HepG2 (cell line): Measurements from ENCODE around the gene METTL26. TPM values are rescaled to one million over a fixed set of nuclear protein-coding genes. Genes with fewer than 3 reads are reported as not detected.

Experiments used
- ARNT2 ChIP-seq: sonication (generic); formaldehyde crosslinking; IDR thresholded peaks from 2 replicates; pipeline ENCODE4 v1.8.0; 2022; ENCODE audit warnings: mild to moderate bottlenecking, low read depth, missing genetic modification reagents, moderate library complexity
- ATF1 ChIP-seq: IDR thresholded peaks from 2 replicates; pipeline ENCODE4 v1.6.1; 2016; ENCODE audit warnings: mild to moderate bottlenecking, control low read depth
- CCDC6 ChIP-seq: sonication (generic); formaldehyde crosslinking; IDR thresholded peaks from 2 replicates; pipeline ENCODE4 v1.8.1; 2022; ENCODE audit warnings: mild to moderate bottlenecking, missing genetic modification reagents, moderate library complexity
- CSRNP1 ChIP-seq: sonication (generic); formaldehyde crosslinking; IDR thresholded peaks from 2 replicates; pipeline ENCODE4 v1.8.1; 2023; ENCODE audit warnings: mild to moderate bottlenecking, missing genetic modification reagents
- DR1 ChIP-seq: sonication (generic); formaldehyde crosslinking; IDR thresholded peaks from 2 replicates; pipeline ENCODE4 v1.8.0; 2021; ENCODE audit warnings: mild to moderate bottlenecking, missing genetic modification reagents, inconsistent platforms
- FOXO1 ChIP-seq: sonication (generic); formaldehyde crosslinking; IDR thresholded peaks from 2 replicates; pipeline ENCODE4 v1.4.0; 2020; ENCODE audit warnings: missing genetic modification reagents
- HOXA3 ChIP-seq: sonication (generic); formaldehyde crosslinking; IDR thresholded peaks from 2 replicates; pipeline ENCODE4 v1.5.0; 2020; ENCODE audit warnings: missing genetic modification reagents
- NR2F2 ChIP-seq: IDR thresholded peaks from 2 replicates; pipeline ENCODE4 v1.6.1; 2012; ENCODE audit warnings: low read depth, inconsistent platforms, borderline replicate concordance
- PHF20 ChIP-seq: sonication (generic); formaldehyde crosslinking; IDR thresholded peaks from 2 replicates; pipeline ENCODE4 v1.5.0; 2020; ENCODE audit warnings: mild to moderate bottlenecking, missing genetic modification reagents
- POLR2AphosphoS5 ChIP-seq: IDR thresholded peaks from 2 replicates; pipeline ENCODE4 v1.6.1; 2012; ENCODE audit warnings: low read depth, low read length
- PRDM15 ChIP-seq: sonication (generic); formaldehyde crosslinking; IDR thresholded peaks from 2 replicates; pipeline ENCODE4 v1.4.0; 2020; ENCODE audit warnings: missing genetic modification reagents
- RARG ChIP-seq: sonication (generic); formaldehyde crosslinking; IDR thresholded peaks from 2 replicates; pipeline ENCODE4 v1.4.0; 2020; ENCODE audit warnings: low read depth, mild to moderate bottlenecking, missing genetic modification reagents
- TBL1XR1 ChIP-seq: fragments of 150-350 bp; IDR thresholded peaks from 2 replicates; pipeline ENCODE4 v1.6.1; 2014; ENCODE audit warnings: borderline replicate concordance, low read length; ENCODE audit not compliant: partially characterized antibody
- TCF12 ChIP-seq, 2 experiments: fragments of 450-650 bp in 1 of 2; sonication (generic) in 1 of 2; formaldehyde crosslinking in 1 of 2; IDR thresholded peaks; 2 replicates each; pipeline versions ENCODE4 v1.6.1 to v1.8.0; 2017 to 2022; ENCODE audit warnings: antibody characterized with exemption in 1 of 2, mild to moderate bottlenecking in 1 of 2, missing genetic modification reagents in 1 of 2, moderate library complexity in 1 of 2
- TIGD3 ChIP-seq: sonication (generic); formaldehyde crosslinking; IDR thresholded peaks from 2 replicates; pipeline ENCODE4 v1.5.1; 2020; ENCODE audit warnings: mild to moderate bottlenecking, missing genetic modification reagents, borderline replicate concordance
- U2AF1 ChIP-seq: fragments of 200-400 bp; formaldehyde crosslinking; optimal IDR thresholded peaks from 2 replicates; pipeline ENCODE3; 2017; ENCODE audit warnings: mild to moderate bottlenecking, low read depth, low read length
- YEATS4 ChIP-seq: sonication (generic); formaldehyde crosslinking; IDR thresholded peaks from 2 replicates; pipeline ENCODE4 v1.4.0; 2020; ENCODE audit warnings: missing genetic modification reagents, borderline replicate concordance
- ZNF33A ChIP-seq: sonication (generic); formaldehyde crosslinking; IDR thresholded peaks from 2 replicates; pipeline ENCODE4 v1.5.1; 2020; ENCODE audit warnings: missing genetic modification reagents, mild to moderate bottlenecking, moderate library complexity, borderline replicate concordance
- ZNF484 ChIP-seq: sonication (generic); formaldehyde crosslinking; IDR thresholded peaks from 2 replicates; pipeline ENCODE4 v1.5.1; 2020; ENCODE audit warnings: mild to moderate bottlenecking, low read depth, missing genetic modification reagents, borderline replicate concordance
- ZNF530 ChIP-seq: sonication (generic); formaldehyde crosslinking; IDR thresholded peaks from 2 replicates; pipeline ENCODE4 v1.5.0; 2020; ENCODE audit warnings: low read depth, mild to moderate bottlenecking, missing genetic modification reagents
- ZNF556 ChIP-seq: sonication (generic); formaldehyde crosslinking; IDR thresholded peaks from 2 replicates; pipeline ENCODE4 v1.4.0; 2020; ENCODE audit warnings: mild to moderate bottlenecking, missing genetic modification reagents, borderline replicate concordance
- ZNF607 ChIP-seq: sonication (generic); formaldehyde crosslinking; IDR thresholded peaks from 2 replicates; pipeline ENCODE4 v1.5.1; 2020; ENCODE audit warnings: missing genetic modification reagents, mild to moderate bottlenecking, borderline replicate concordance
- ZSCAN21 ChIP-seq: sonication (generic); formaldehyde crosslinking; IDR thresholded peaks from 2 replicates; pipeline ENCODE4 v1.8.0; 2022; ENCODE audit warnings: mild to moderate bottlenecking, missing genetic modification reagents, moderate library complexity, borderline replicate concordance
- polyA plus RNA-seq, 8 experiments: library from polyadenylated mRNA; depleted of rRNA in 3 of 8; stranded (reverse) in 7 of 8; unstranded in 1 of 8; fragments of >200 nt; fragmentation: Illumina TruSeq in 4 of 8; extraction: Trizol in 4 of 8; gene quantifications; 2 replicates each; pipeline versions ENCODE4 v1.2.1 to v1.2.3, GENCODE V29; 2011 to 2016; ENCODE audit warnings: low read depth in 4 of 8, missing spikeins in 1 of 8, mixed read lengths in 1 of 8; ENCODE audit not compliant: insufficient read depth in 1 of 8
- total RNA-seq, 5 experiments: library from RNA; depleted of rRNA; stranded (reverse); fragments of >200 nt; fragmentation: Illumina TruSeq; extraction: Trizol; gene quantifications; 2 replicates each; pipeline ENCODE4 v1.2.3, GENCODE V29; 2016; ENCODE audit warnings: low read depth in 1 of 5

The METTL26 gene
- total and polyA plus RNA-seq, 2 of the 13 experiments (the other 11 are each of a cell fraction or from before 2014, with no cell fraction given): 65.5 to 70.1 TPM

- TF ChIP-seq ZNF484 (CRISPR knock-in tag) (no peak), NR2F2 (no peak; the same call in 1 of the 2 replicates), TCF12 (IDR thresholded peaks at IDR 0.05) (no peak), TCF12 (CRISPR knock-in tag; IDR thresholded peaks at IDR 0.05) (peak; percentile 25; the same call in 1 of the 2 replicates), CCDC6 (CRISPR knock-in tag) (peak; percentile 96), ZNF33A (no peak), TBL1XR1 (peak; percentile 29), ZNF556 (CRISPR knock-in tag) (peak; percentile 89; the same call in 1 of the 2 replicates), YEATS4 (CRISPR knock-in tag) (peak; percentile 97), ARNT2 (peak; percentile 91; the same call in 1 of the 2 replicates), ZNF530 (no peak), CSRNP1 (no peak), FOXO1 (CRISPR knock-in tag) (peak; percentile 80), DR1 (CRISPR knock-in tag) (peak; percentile 45; the same call in 1 of the 2 replicates), PHF20 (CRISPR knock-in tag) (peak; percentile 92), ZNF607 (CRISPR knock-in tag) (0 out of 2 replicates have a peak, but pooled peaks have one; percentile 59), ATF1 (CRISPR knock-in tag) (no peak), POLR2AphosphoS5 (peak; percentile 69), ZSCAN21 (CRISPR knock-in tag) (peak; percentile 87; the same call in 1 of the 2 replicates), HOXA3 (peak; percentile 98), TIGD3 (CRISPR knock-in tag) (peak; percentile 73; the same call in 1 of the 2 replicates), RARG (no peak), U2AF1 (peak; percentile 39), PRDM15 (CRISPR knock-in tag) (0 out of 2 replicates have a peak, but pooled peaks have one; percentile 35)
These were observed 31.8 kb upstream of the METTL26 start, which contains the start of gene RHOT2 (continued) for GRCh38 chr16:667780-668518.
